Gastrocnemius medialis (tissue), 4 donors: ENCODE results near the gene EID2.

Experiments
- POLR2A ChIP-seq, 2 donors: fragments of 450-650 bp; IDR thresholded peaks; one replicate each; pipeline ENCODE4 v1.6.1; 2017; ENCODE audit warnings: antibody characterized with exemption in 2 of 2, mild to moderate bottlenecking in 2 of 2, moderate library complexity in 2 of 2
- TF ChIP-seq, protein P1 (sequence below), 5 experiments: fragments of 450-650 bp in 3 of 5; fragments of 200-600 bp in 2 of 5; sonication (generic) in 2 of 5; IDR thresholded peaks in 4 of 5; conservative IDR thresholded peaks in 1 of 5; 1 replicate in 4 of 5; 2 replicates in 1 of 5; pipeline ENCODE4 v1.5.1; 2016 to 2019; ENCODE audit warnings: antibody characterized with exemption in 5 of 5, mild to moderate bottlenecking in 3 of 5, moderate library complexity in 3 of 5

DNA sequence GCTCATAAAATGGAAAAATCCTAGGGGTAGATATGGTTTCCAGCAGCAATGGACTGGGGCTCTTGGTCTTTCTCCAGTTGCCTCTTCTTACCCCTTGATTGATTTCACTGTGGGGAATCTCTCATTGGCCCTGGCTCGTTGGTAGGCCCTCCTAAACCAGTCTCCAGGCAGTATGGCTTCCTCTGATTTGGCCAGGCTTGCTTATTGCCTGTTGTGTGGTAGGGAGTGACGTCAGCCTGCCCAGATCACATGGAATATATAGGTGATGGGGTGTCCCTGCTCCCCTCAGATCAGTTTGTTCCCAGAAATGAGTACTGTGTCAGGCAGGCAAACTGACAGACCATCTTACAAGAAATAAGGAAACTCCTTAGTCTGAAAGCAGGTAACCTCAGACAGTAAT lies 30.7 kb downstream of the EID2 start:
- no peak for TF ChIP-seq POLR2A (IDR thresholded peaks at IDR 0.05)
- TF ChIP-seq, protein P1, sequence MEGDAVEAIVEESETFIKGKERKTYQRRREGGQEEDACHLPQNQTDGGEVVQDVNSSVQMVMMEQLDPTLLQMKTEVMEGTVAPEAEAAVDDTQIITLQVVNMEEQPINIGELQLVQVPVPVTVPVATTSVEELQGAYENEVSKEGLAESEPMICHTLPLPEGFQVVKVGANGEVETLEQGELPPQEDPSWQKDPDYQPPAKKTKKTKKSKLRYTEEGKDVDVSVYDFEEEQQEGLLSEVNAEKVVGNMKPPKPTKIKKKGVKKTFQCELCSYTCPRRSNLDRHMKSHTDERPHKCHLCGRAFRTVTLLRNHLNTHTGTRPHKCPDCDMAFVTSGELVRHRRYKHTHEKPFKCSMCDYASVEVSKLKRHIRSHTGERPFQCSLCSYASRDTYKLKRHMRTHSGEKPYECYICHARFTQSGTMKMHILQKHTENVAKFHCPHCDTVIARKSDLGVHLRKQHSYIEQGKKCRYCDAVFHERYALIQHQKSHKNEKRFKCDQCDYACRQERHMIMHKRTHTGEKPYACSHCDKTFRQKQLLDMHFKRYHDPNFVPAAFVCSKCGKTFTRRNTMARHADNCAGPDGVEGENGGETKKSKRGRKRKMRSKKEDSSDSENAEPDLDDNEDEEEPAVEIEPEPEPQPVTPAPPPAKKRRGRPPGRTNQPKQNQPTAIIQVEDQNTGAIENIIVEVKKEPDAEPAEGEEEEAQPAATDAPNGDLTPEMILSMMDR (IDR thresholded peaks at IDR 0.05 in 4 of 5, conservative IDR thresholded peaks at IDR 0.05 in 1 of 5): no peak
